Stimulated activated naive CD8-positive, alpha-beta T cell treated with anti-CD3 and anti-CD28 coated beads, Interleukin-15, Interleukin-2, amounts not matched to agents 100 U/mL and 50 U/mL, for 24 hours (primary cell): Measurements from ENCODE around the gene LONP1.

ENCODE experiments used
- ATAC-seq: fragments of 150-1000 bp; cut with Tn5 transposase; one replicate; pipeline ENCODE4 v1.10.0; 2021
- DNase-seq: peaks from one replicate; pipeline ENCODE4 v3.0.0; 2021

Gene LONP1

GRCh38 chr19:5645409-5645808 is 74.5 kb downstream of the LONP1 start:
- no peak for ATAC-seq
- DNase-seq: no peak

DNA sequence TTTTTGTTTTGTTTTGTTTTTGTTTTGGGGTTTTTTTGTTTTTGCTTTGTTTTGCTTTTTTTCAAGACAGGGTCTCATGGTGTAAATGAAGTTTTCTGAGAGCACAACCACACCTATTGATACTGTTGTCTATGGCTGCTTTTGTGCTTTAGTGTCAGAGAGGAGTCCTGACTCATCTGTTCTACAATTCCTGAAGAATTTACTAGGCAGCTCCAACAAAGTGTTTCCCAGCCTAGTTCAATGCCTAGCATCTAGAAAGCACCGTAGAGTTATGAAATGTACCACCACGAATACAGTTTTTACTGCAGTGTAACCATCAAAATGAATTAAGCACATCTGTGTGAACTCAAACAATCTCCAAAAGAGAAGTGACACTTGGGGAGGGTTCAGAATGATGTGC is 75.9 kb downstream of the LONP1 start:
- ATAC-seq: no peak
- DNase-seq: no peak

GRCh38 chr19:5643060-5643459 is 76.9 kb downstream of the LONP1 start:
- no peak for ATAC-seq
- DNase-seq: no peak

- DNase-seq: no peak
- no peak for ATAC-seq
Observed at GRCh38 chr19:5642204-5642603, 77.7 kb downstream of the LONP1 start.
